BLaER1 treated with 17β-estradiol and CSF1 and Interleukin-3, amounts not matched to agents 10 nM and 100 nM (cell line): Measurements from ENCODE around the gene PCDHGA5.
"Not testable (repeated sequence)": the region's sequence is repeated elsewhere in the genome, so short reads cannot be mapped to it uniquely, and the experiment has no call there.

Experiments used
- H3K27ac ChIP-seq, 11 experiments: shearing (Covaris generic); formaldehyde crosslinking; 2 replicates each; pipeline ENCODE4 v1.8.1; 2022
- H3K27me3 ChIP-seq, 11 experiments: shearing (Covaris generic); formaldehyde crosslinking; 2 replicates each; pipeline ENCODE4 v1.8.1; 2022
- H3K36me3 ChIP-seq, 11 experiments: shearing (Covaris generic); formaldehyde crosslinking; 2 replicates each; pipeline ENCODE4 v1.8.1; 2022
- H3K4me1 ChIP-seq, 10 experiments: shearing (Covaris generic); formaldehyde crosslinking; 2 replicates each; pipeline ENCODE4 v1.8.1; 2022
- H3K4me2 ChIP-seq, 11 experiments: shearing (Covaris generic); formaldehyde crosslinking; 2 replicates each; pipeline ENCODE4 v1.8.1; 2022
- H3K4me3 ChIP-seq, 10 experiments: shearing (Covaris generic); formaldehyde crosslinking; 2 replicates each; pipeline ENCODE4 v1.8.1; 2022
- H3K9ac ChIP-seq, 11 experiments: shearing (Covaris generic); formaldehyde crosslinking; 2 replicates each; pipeline ENCODE4 v1.8.1; 2022
- H3K9me3 ChIP-seq, 11 experiments: shearing (Covaris generic); formaldehyde crosslinking; replicated peaks in 1 of 11; 2 replicates each; pipeline ENCODE4 v1.8.1; 2022
- H4K20me1 ChIP-seq, 11 experiments: shearing (Covaris generic); formaldehyde crosslinking; 2 replicates each; pipeline ENCODE4 v1.8.1; 2022
- Cebpa-rat ChIP-seq, 11 experiments: shearing (Covaris generic); IDR thresholded peaks; 2 replicates each; pipeline ENCODE4 v1.8.1; 2022

Gene PCDHGA5

GRCh38 chr5:141409598-141410306 lies 45.8 kb downstream of the PCDHGA5 start:
- no peak overlapping the region for H3K9ac ChIP-seq
- no peak overlapping the region for H3K27ac ChIP-seq
- H3K4me3 ChIP-seq, result peak overlapping the region in 1 of 10 experiments; percentile 19; a peak in 1 of 20 replicates
- peaks cover 38 to 57% (median 46%) of the 10 kb centered on the region in 11 experiments for H3K9me3 ChIP-seq
- no peak for TF ChIP-seq Cebpa-rat (IDR thresholded peaks at IDR 0.05)
- H3K4me1 ChIP-seq, result peaks cover 0 to 6% (median 4%) of the 10 kb centered on the region in 10 experiments; a peak in 6 of 20 replicates
- H4K20me1 ChIP-seq, result no peaks in the 10 kb centered on the region
- H3K27me3 ChIP-seq, result peaks cover 13 to 19% (median 17%) of the 10 kb centered on the region in 11 experiments
- peaks cover 0 to 8% (median 0%) of the 10 kb centered on the region in 11 experiments; a peak in 1 of 22 replicates for H3K36me3 ChIP-seq
- H3K4me2 ChIP-seq, result no peak overlapping the region

GRCh38 chr5:141411575-141411974 lies 47.6 kb downstream of the PCDHGA5 start:
- no peak overlapping the region for H3K9ac ChIP-seq
- no peak for TF ChIP-seq Cebpa-rat (IDR thresholded peaks at IDR 0.05)
- peaks cover 0 to 21% (median 10%) of the 10 kb centered on the region in 10 experiments; a peak in 14 of 20 replicates for H3K4me1 ChIP-seq
- H3K27ac ChIP-seq, result no peak overlapping the region
- H3K27me3 ChIP-seq, result peaks cover 16 to 33% (median 23%) of the 10 kb centered on the region in 11 experiments
- H3K4me2 ChIP-seq, result no peak overlapping the region
- peaks cover 41 to 56% (median 49%) of the 10 kb centered on the region in 11 experiments for H3K9me3 ChIP-seq
- H4K20me1 ChIP-seq, result no peaks in the 10 kb centered on the region
- H3K36me3 ChIP-seq, result peaks cover 0 to 8% (median 0%) of the 10 kb centered on the region in 11 experiments; a peak in 1 of 22 replicates
- H3K4me3 ChIP-seq, result no peak overlapping the region

- H3K9me3 ChIP-seq, result peaks cover 46 to 57% (median 49%) of the 10 kb centered on the region in 11 experiments
- H3K36me3 ChIP-seq, result peaks cover 0 to 8% (median 0%) of the 10 kb centered on the region in 11 experiments; a peak in 1 of 22 replicates
- H4K20me1 ChIP-seq, result no peaks in the 10 kb centered on the region
- H3K4me2 ChIP-seq, result peak within 1 kb of the TSS; percentile 62 to 85 (median 76)
- peak within 1 kb of the TSS; percentile 41 to 72 (median 59); a peak in 20 of 22 replicates for H3K9ac ChIP-seq
- H3K27me3 ChIP-seq, result peaks cover 16 to 38% (median 24%) of the 10 kb centered on the region in 11 experiments
- H3K27ac ChIP-seq, result no peak within 1 kb of the TSS
- TF ChIP-seq Cebpa-rat (IDR thresholded peaks at IDR 0.05), result no peak
- H3K4me1 ChIP-seq, result peaks cover 0 to 21% (median 10%) of the 10 kb centered on the region in 10 experiments; a peak in 14 of 20 replicates
- H3K4me3 ChIP-seq, result peak within 1 kb of the TSS; percentile 53 to 69 (median 60)
These were observed 49.0 kb downstream of the PCDHGA5 start, which contains the start of gene PCDHGA10 for GRCh38 chr5:141412854-141413539. Gene PCDHGA10 (plus strand): TSS chr5:141412987. CDS start chr5:141413176, 189 bp downstream.

GRCh38 chr5:141413540-141414069 lies 49.6 kb downstream of the PCDHGA5 start:
- peaks cover 46 to 57% (median 49%) of the 10 kb centered on the region in 11 experiments for H3K9me3 ChIP-seq
- no peaks in the 10 kb centered on the region for H4K20me1 ChIP-seq
- peaks cover 0 to 21% (median 10%) of the 10 kb centered on the region in 10 experiments; a peak in 14 of 20 replicates for H3K4me1 ChIP-seq
- H3K9ac ChIP-seq, result peak overlapping the region in 10 of 11 experiments; percentile 49 to 72 (median 63); a peak in 12 of 22 replicates
- peak overlapping the region; percentile 62 to 85 (median 76) for H3K4me2 ChIP-seq
- H3K27me3 ChIP-seq, result peaks cover 16 to 41% (median 24%) of the 10 kb centered on the region in 11 experiments
- TF ChIP-seq Cebpa-rat (IDR thresholded peaks at IDR 0.05), result no peak
- H3K4me3 ChIP-seq, result peak overlapping the region; percentile 53 to 69 (median 60)
- peaks cover 0 to 10% (median 0%) of the 10 kb centered on the region in 11 experiments; a peak in 4 of 22 replicates for H3K36me3 ChIP-seq
- no peak overlapping the region for H3K27ac ChIP-seq

- peaks cover 0 to 21% (median 10%) of the 10 kb centered on the region in 11 experiments; a peak in 11 of 22 replicates for H3K36me3 ChIP-seq
- peak overlapping the region; percentile 54 to 85 (median 71); a peak in 21 of 22 replicates for H3K4me2 ChIP-seq
These were observed 50.7 kb downstream of the PCDHGA5 start for GRCh38 chr5:141414548-141415274.

GRCh38 chr5:141415275-141415618 lies 51.3 kb downstream of the PCDHGA5 start:
- peak overlapping the region in 8 of 10 experiments; percentile 9 to 45 (median 28); a peak in 4 of 20 replicates for H3K4me3 ChIP-seq
- peaks cover 0 to 21% (median 10%) of the 10 kb centered on the region in 10 experiments; a peak in 14 of 20 replicates for H3K4me1 ChIP-seq
- peaks cover 16 to 49% (median 32%) of the 10 kb centered on the region in 11 experiments for H3K27me3 ChIP-seq
- not testable (repeated sequence) for H4K20me1 ChIP-seq, H3K9ac ChIP-seq, H3K27ac ChIP-seq
- peak overlapping the region; percentile 54 to 75 (median 70) for H3K4me2 ChIP-seq
- H3K9me3 ChIP-seq, result peaks cover 46 to 57% (median 49%) of the 10 kb centered on the region in 11 experiments
- H3K36me3 ChIP-seq, result peaks cover 0 to 20% (median 13%) of the 10 kb centered on the region in 11 experiments; a peak in 11 of 22 replicates

More at GRCh38 chr5:141414548-141415274, 50.7 kb downstream of the PCDHGA5 start:
- Histone ChIP-seq H3K4me1 (peaks cover 0 to 21% (median 10%) of the 10 kb centered on the region in 10 experiments; a peak in 14 of 20 replicates), H3K4me3 (peak overlapping the region in 6 of 10 experiments; percentile 9 to 41 (median 24); a peak in 2 of 20 replicates), H3K9me3 (peaks cover 46 to 57% (median 49%) of the 10 kb centered on the region in 11 experiments), H3K27me3 (peaks cover 16 to 46% (median 29%) of the 10 kb centered on the region in 11 experiments)
- not testable (repeated sequence) for H3K27ac ChIP-seq, H3K9ac ChIP-seq, H4K20me1 ChIP-seq
